ENCODE results near the gene KLHL3.

The KLHL3 gene

GRCh38 chr5:137708796-137709559 lies 26.9 kb downstream of the KLHL3 start:
- DNase-seq (ENCODE audit: low spot score) = no peak

GRCh38 chr5:137708062-137708461 lies 27.8 kb downstream of the KLHL3 start:
- DNase-seq (ENCODE audit: low spot score) = no peak

GRCh38 chr5:137706841-137707240 lies 29.0 kb downstream of the KLHL3 start:
- DNase-seq (ENCODE audit: low spot score) = no peak

- no peak for DNase-seq (ENCODE audit: low spot score)
Measured at GRCh38 chr5:137705106-137705505, 30.8 kb downstream of the KLHL3 start.

- DNase-seq (ENCODE audit: low spot score) = no peak
Measured at GRCh38 chr5:137703565-137703964, 32.3 kb downstream of the KLHL3 start.

- DNase-seq (ENCODE audit: low spot score) = no peak
Measured at GRCh38 chr5:137700282-137700680, 35.6 kb downstream of the KLHL3 start.

GRCh38 chr5:137699336-137700281 lies 36.3 kb downstream of the KLHL3 start:
- DNase-seq (ENCODE audit: low spot score) = no peak

GRCh38 chr5:137696481-137696880 lies 39.4 kb downstream of the KLHL3 start:
- DNase-seq (ENCODE audit: low spot score) = no peak

- DNase-seq (ENCODE audit: low spot score) = peak; percentile 62
Measured at GRCh38 chr5:137695651-137696428, 40.0 kb downstream of the KLHL3 start.

- no peak for DNase-seq (ENCODE audit: low spot score)
Measured at GRCh38 chr5:137693951-137694721, 41.8 kb downstream of the KLHL3 start.

- DNase-seq (ENCODE audit: low spot score) = no peak
Measured at GRCh38 chr5:137693307-137693950, 42.5 kb downstream of the KLHL3 start.

GRCh38 chr5:137689306-137689705 lies 46.6 kb downstream of the KLHL3 start:
- DNase-seq (ENCODE audit: low spot score) = no peak

GRCh38 chr5:137688210-137688840 lies 47.6 kb downstream of the KLHL3 start:
- no peak for DNase-seq (ENCODE audit: low spot score)

- DNase-seq (ENCODE audit: low spot score) = no peak
Measured at GRCh38 chr5:137684761-137685160, 51.1 kb downstream of the KLHL3 start.

- DNase-seq (ENCODE audit: low spot score) = no peak
Measured at GRCh38 chr5:137681191-137681590, 54.7 kb downstream of the KLHL3 start.

- DNase-seq (ENCODE audit: low spot score) = no peak
Measured at GRCh38 chr5:137679910-137680309, 56.0 kb downstream of the KLHL3 start.

GRCh38 chr5:137679195-137679594 lies 56.7 kb downstream of the KLHL3 start:
- no peak for DNase-seq (ENCODE audit: low spot score)

- no peak for DNase-seq (ENCODE audit: low spot score)
Measured at GRCh38 chr5:137672881-137673280, 63.0 kb downstream of the KLHL3 start.

- no peak for DNase-seq (ENCODE audit: low spot score)
Measured at GRCh38 chr5:137672001-137672400, 63.9 kb downstream of the KLHL3 start.

GRCh38 chr5:137669811-137670210 lies 66.1 kb downstream of the KLHL3 start:
- DNase-seq (ENCODE audit: low spot score) = no peak

Data from CD4-positive, alpha-beta T cell treated with Interleukin-6 at 100 ng/mL for 8 hours (primary cell).